Activated T-helper 17 cell treated with anti-CD3 and anti-CD28 coated beads, Interleukin-2, amount 50 U/mL, for 72 hours (primary cell): ENCODE data around the gene TTLL5. TPM values are rescaled to one million over a fixed set of nuclear protein-coding genes. Genes with fewer than 3 reads are reported as not detected.
A peak's percentile ranks its signal among the peaks of the same experiment; 100 is the strongest.

Experiments
- ATAC-seq: fragments of 150-1000 bp; cut with Tn5 transposase; replicated peaks from 2 replicates; pipeline ENCODE4 v1.10.0; 2021; ENCODE audit warnings: mild to moderate bottlenecking, moderate library complexity
- H3K27ac Mint-ChIP-seq: one replicate; pipeline ENCODE4 v1.8.0; 2022; ENCODE audit warnings: mixed read lengths
- H3K27me3 Mint-ChIP-seq: one replicate; pipeline ENCODE4 v1.8.0; 2022; ENCODE audit warnings: mixed read lengths
- H3K36me3 Mint-ChIP-seq: one replicate; pipeline ENCODE4 v1.8.0; 2022; ENCODE audit warnings: low read depth, mild to moderate bottlenecking, mixed read lengths
- H3K4me1 Mint-ChIP-seq: one replicate; pipeline ENCODE4 v1.8.0; 2022; ENCODE audit warnings: mixed read lengths
- H3K4me3 Mint-ChIP-seq: one replicate; pipeline ENCODE4 v1.8.0; 2022; ENCODE audit warnings: mild to moderate bottlenecking, mixed read lengths
- H3K9me3 Mint-ChIP-seq: one replicate; pipeline ENCODE4 v1.8.0; 2022; ENCODE audit warnings: mixed read lengths
- total RNA-seq, 2 donors: library from RNA; stranded (reverse); gene quantifications; one replicate each; pipeline ENCODE4 v1.2.3, GENCODE V29; 2022

Gene TTLL5
- total RNA-seq, 2 donors from 2014 or later = 24.6 to 36.3 TPM

GRCh38 chr14:75753696-75754095 is 92.7 kb downstream of the TTLL5 start:
- Mint-ChIP-seq H3K36me3 (peaks cover 66% of the 10 kb centered on the region), H3K9me3 (no peaks in the 10 kb centered on the region), H3K4me3 (no peak overlapping the region), H3K27me3 (no peaks in the 10 kb centered on the region), H3K4me1 (no peaks in the 10 kb centered on the region), H3K27ac (no peak overlapping the region)
- ATAC-seq = no peak

DNA sequence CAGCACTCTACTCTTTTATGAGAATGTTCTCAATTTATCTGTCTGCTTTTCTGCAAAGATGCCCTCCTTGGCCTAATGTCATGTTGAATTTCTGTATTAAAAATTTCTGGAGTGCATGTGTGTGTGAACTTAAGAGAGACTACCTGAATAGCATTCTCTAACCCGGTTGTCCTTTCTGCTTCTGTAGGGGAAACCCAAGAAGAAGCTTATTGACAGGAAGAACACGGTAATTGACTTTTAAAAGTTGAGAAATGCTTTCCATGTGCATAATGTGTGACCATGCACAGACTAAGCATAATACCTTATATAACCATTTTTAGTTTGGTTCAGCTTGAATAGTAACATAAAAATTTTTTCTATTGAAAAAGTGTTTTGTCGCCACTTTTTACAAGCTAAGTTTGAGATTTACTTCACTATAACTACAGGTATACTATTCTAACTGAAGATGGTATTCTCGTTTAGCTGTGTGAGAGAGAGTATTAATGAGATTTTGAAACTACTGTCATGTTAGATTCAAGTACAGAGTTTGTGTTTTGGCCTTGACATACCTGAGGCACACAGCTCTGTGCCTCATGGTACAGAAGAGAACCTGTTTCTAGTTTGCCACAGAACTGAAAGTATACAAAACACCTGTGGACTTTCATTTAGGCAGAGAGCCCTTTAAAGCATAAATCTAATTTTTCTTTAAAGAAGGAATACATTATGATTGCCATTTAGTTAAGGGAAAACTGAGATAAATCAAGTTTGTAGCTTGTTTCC is 96.8 kb downstream of the TTLL5 start:
- Mint-ChIP-seq H3K4me1 (no peaks in the 10 kb centered on the region), H3K9me3 (no peaks in the 10 kb centered on the region), H3K27ac (no peak overlapping the region), H3K4me3 (no peak overlapping the region), H3K36me3 (peaks cover 48% of the 10 kb centered on the region), H3K27me3 (no peaks in the 10 kb centered on the region)
- ATAC-seq = no peak

DNA sequence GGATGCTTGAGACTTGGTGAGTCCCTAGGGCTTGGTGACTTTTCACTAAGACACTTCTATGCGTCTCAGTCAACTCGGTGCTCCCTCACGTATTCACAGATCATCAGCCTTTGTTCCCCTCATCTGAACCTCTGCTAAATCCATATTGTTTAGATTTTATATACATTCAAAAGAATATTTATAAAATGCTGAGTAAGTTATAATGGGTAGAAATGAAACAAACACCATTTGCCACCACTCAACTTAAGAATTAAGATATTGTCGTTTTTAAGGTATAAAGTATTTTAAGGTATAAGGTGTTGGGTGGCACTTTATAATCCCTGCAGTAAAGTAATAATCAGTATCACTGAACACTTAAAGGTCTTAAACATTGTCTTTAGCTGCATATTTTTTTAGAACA is 103.0 kb downstream of the TTLL5 start:
- no peaks in the 10 kb centered on the region for H3K27me3 Mint-ChIP-seq
- no peak overlapping the region for H3K4me3 Mint-ChIP-seq
- no peak overlapping the region for H3K27ac Mint-ChIP-seq
- no peaks in the 10 kb centered on the region for H3K9me3 Mint-ChIP-seq
- H3K4me1 Mint-ChIP-seq = no peaks in the 10 kb centered on the region
- no peaks in the 10 kb centered on the region for H3K36me3 Mint-ChIP-seq
- no peak for ATAC-seq

GRCh38 chr14:75769047-75769685 is 108.1 kb downstream of the TTLL5 start:
- H3K4me3 Mint-ChIP-seq = no peak overlapping the region
- ATAC-seq = peak; percentile 72
- peaks cover 12% of the 10 kb centered on the region for H3K36me3 Mint-ChIP-seq
- no peaks in the 10 kb centered on the region for H3K4me1 Mint-ChIP-seq
- no peak overlapping the region for H3K27ac Mint-ChIP-seq
- no peaks in the 10 kb centered on the region for H3K27me3 Mint-ChIP-seq
- H3K9me3 Mint-ChIP-seq = no peaks in the 10 kb centered on the region

- Mint-ChIP-seq H3K36me3 (peaks cover 27% of the 10 kb centered on the region), H3K9me3 (no peaks in the 10 kb centered on the region), H3K27ac (no peak overlapping the region), H3K4me1 (no peaks in the 10 kb centered on the region), H3K4me3 (no peak overlapping the region), H3K27me3 (no peaks in the 10 kb centered on the region)
- no peak for ATAC-seq
Measured at GRCh38 chr14:75770635-75771034, 109.6 kb downstream of the TTLL5 start.

DNA sequence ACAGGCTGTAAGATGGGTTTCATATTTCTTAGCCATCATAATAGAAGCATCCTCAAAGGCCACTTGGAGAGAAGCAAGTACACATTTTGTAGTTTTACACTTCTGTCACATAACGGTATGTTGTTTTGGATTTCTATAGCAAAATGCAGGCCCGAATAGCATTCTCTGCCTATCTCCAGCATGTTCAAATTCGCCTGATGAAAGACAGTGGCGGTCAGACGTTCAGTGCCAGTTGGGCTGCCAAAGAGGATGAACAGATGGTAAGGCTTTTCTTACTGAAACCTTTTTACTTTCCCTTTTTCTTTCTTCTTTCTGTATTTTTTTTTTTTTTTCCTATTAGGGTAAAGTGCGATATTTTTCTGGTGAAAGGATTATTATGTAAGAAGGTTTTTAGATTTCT is 110.5 kb downstream of the TTLL5 start:
- H3K4me3 Mint-ChIP-seq = no peak overlapping the region
- H3K4me1 Mint-ChIP-seq = no peaks in the 10 kb centered on the region
- no peak for ATAC-seq
- H3K9me3 Mint-ChIP-seq = no peaks in the 10 kb centered on the region
- no peaks in the 10 kb centered on the region for H3K27me3 Mint-ChIP-seq
- peaks cover 37% of the 10 kb centered on the region for H3K36me3 Mint-ChIP-seq
- no peak overlapping the region for H3K27ac Mint-ChIP-seq

- Mint-ChIP-seq H3K9me3 (no peaks in the 10 kb centered on the region), H3K4me3 (no peak overlapping the region), H3K36me3 (peaks cover 50% of the 10 kb centered on the region), H3K27ac (no peak overlapping the region), H3K27me3 (no peaks in the 10 kb centered on the region), H3K4me1 (no peaks in the 10 kb centered on the region)
- ATAC-seq = no peak
Measured at GRCh38 chr14:75773046-75773445, 112.0 kb downstream of the TTLL5 start.

- no peak for ATAC-seq
- H3K27ac Mint-ChIP-seq = no peak overlapping the region
- no peak overlapping the region for H3K4me3 Mint-ChIP-seq
- H3K9me3 Mint-ChIP-seq = no peaks in the 10 kb centered on the region
- no peaks in the 10 kb centered on the region for H3K4me1 Mint-ChIP-seq
- H3K36me3 Mint-ChIP-seq = peaks cover 85% of the 10 kb centered on the region
- H3K27me3 Mint-ChIP-seq = no peaks in the 10 kb centered on the region
Measured at GRCh38 chr14:75781096-75781495, 120.0 kb downstream of the TTLL5 start.

DNA sequence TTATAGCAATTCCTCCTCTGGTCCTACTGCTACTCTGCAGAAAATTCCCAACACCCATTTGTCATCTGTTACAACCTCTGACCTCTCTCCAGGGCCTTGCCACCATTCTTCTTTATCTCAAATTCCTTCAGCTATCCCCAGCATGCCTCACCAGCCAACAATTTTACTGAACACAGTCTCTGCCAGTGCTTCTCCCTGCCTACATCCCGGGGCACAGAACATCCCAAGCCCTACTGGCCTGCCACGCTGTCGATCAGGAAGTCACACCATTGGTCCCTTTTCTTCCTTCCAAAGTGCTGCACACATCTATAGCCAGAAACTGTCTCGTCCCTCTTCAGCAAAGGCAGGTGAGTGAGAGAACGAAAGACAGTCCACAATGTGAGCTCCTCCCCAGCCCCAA is 122.1 kb downstream of the TTLL5 start:
- H3K4me3 Mint-ChIP-seq = no peak overlapping the region

GRCh38 chr14:75783602-75784313 is 122.7 kb downstream of the TTLL5 start:
- H3K9me3 Mint-ChIP-seq = no peaks in the 10 kb centered on the region
- no peaks in the 10 kb centered on the region for H3K4me1 Mint-ChIP-seq
- peak overlapping the region; percentile 31 for H3K27ac Mint-ChIP-seq
- H3K36me3 Mint-ChIP-seq = peaks cover 79% of the 10 kb centered on the region
- no peaks in the 10 kb centered on the region for H3K27me3 Mint-ChIP-seq
- no peak overlapping the region for H3K4me3 Mint-ChIP-seq
- no peak for ATAC-seq

More for the DNA sequence above, 122.1 kb downstream of the TTLL5 start:
- ATAC-seq = no peak
- Mint-ChIP-seq H3K36me3 (peaks cover 82% of the 10 kb centered on the region), H3K9me3 (no peaks in the 10 kb centered on the region), H3K27ac (peak overlapping the region; percentile 31), H3K4me1 (no peaks in the 10 kb centered on the region), H3K27me3 (no peaks in the 10 kb centered on the region)

DNA sequence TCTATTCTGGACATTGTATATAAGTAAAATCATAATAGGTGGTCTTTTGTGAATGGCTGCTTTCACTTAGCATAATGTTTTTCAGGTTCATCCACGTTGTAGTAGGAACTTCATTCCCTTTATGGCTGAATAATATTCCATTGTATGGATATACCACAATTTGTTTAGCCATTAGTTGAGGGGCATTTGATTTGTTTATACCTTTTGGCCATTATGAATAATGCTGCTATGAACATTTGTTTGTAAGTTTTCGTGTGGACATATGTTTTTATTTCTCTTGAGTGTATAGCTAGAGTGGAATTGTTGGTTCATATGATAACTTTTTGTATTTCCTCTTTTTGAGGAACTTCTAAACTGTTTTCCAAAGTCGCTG is 123.3 kb downstream of the TTLL5 start:
- Mint-ChIP-seq H3K27ac (no peak overlapping the region), H3K4me1 (no peaks in the 10 kb centered on the region), H3K36me3 (peaks cover 79% of the 10 kb centered on the region), H3K27me3 (no peaks in the 10 kb centered on the region), H3K4me3 (no peak overlapping the region), H3K9me3 (no peaks in the 10 kb centered on the region)
- no peak for ATAC-seq

DNA sequence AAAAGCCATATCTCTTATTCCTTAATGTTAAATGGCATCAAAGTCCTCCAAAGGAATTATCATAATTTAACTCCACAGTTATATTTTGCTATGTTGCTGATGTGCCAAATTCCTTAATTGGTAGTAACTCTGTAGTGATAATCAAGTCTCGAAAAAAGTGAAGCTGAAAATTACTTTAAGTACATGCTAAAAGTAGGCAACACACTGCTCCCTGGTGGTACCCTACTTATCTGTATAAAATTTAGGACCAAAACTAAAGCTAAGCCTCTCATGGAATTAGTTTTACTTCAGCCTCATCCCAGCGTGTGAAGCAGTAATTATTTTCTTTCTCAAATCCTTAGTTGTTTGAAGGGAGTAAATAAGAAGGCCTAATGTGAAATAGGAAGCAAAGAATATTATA is 132.8 kb downstream of the TTLL5 start:
- no peak for ATAC-seq
- H3K4me1 Mint-ChIP-seq = no peaks in the 10 kb centered on the region
- peaks cover 9% of the 10 kb centered on the region for H3K9me3 Mint-ChIP-seq
- peaks cover 39% of the 10 kb centered on the region for H3K36me3 Mint-ChIP-seq
- H3K4me3 Mint-ChIP-seq = no peak overlapping the region
- no peak overlapping the region for H3K27ac Mint-ChIP-seq
- no peaks in the 10 kb centered on the region for H3K27me3 Mint-ChIP-seq

DNA sequence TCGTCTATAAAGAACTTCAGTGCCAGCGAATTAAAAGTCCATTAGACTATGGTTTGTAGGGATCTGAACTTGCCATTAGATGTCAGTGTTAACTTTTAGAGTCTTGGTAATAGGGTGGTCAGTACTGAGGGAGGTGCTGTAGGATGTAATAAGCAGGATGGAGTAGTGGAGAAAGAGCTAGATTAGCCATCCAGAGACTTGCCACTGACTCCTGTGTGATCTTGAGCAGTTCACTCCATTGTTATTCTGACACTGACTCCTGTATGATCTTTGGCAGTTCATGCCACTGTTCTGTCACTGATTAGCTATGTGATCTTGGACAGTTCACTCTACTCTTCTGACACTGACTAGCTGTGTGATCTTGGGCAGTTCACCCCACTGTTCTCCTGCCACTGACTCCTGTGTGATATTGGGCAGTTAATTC is 133.6 kb downstream of the TTLL5 start:
- H3K9me3 Mint-ChIP-seq = peaks cover 9% of the 10 kb centered on the region
- H3K36me3 Mint-ChIP-seq = peaks cover 47% of the 10 kb centered on the region
- no peaks in the 10 kb centered on the region for H3K27me3 Mint-ChIP-seq
- no peak overlapping the region for H3K4me3 Mint-ChIP-seq
- no peaks in the 10 kb centered on the region for H3K4me1 Mint-ChIP-seq
- no peak overlapping the region for H3K27ac Mint-ChIP-seq
- no peak for ATAC-seq

GRCh38 chr14:75800792-75801191 is 139.7 kb downstream of the TTLL5 start:
- H3K4me3 Mint-ChIP-seq = no peak overlapping the region
- H3K27ac Mint-ChIP-seq = no peak overlapping the region
- H3K36me3 Mint-ChIP-seq = peaks cover 72% of the 10 kb centered on the region
- no peak for ATAC-seq
- H3K9me3 Mint-ChIP-seq = peaks cover 9% of the 10 kb centered on the region
- no peaks in the 10 kb centered on the region for H3K27me3 Mint-ChIP-seq
- no peaks in the 10 kb centered on the region for H3K4me1 Mint-ChIP-seq

GRCh38 chr14:75802486-75802885 is 141.4 kb downstream of the TTLL5 start:
- ATAC-seq = no peak
- Mint-ChIP-seq H3K27me3 (no peaks in the 10 kb centered on the region), H3K27ac (no peak overlapping the region), H3K4me1 (no peaks in the 10 kb centered on the region), H3K9me3 (peaks cover 3% of the 10 kb centered on the region), H3K4me3 (no peak overlapping the region), H3K36me3 (peaks cover 69% of the 10 kb centered on the region)
